GM12865 (cell line): ENCODE results near the gene EDNRA.

Source experiments
- DNase-seq: peaks from one replicate; pipeline ENCODE4 v3.0.0; 2010; ENCODE audit warnings: low read depth
- H3K4me3 ChIP-seq: 2 replicates; pipeline ENCODE4 v1.5.1; 2011; ENCODE audit warnings: mild to moderate bottlenecking, low read depth, low read length, control low read depth
- CTCF ChIP-seq: IDR thresholded peaks from 2 replicates; pipeline ENCODE4 v1.5.1; 2011; ENCODE audit warnings: low read length, control low read depth, low read depth, inconsistent platforms; ENCODE audit not compliant: insufficient read depth; ENCODE audit errors: missing control alignments

EDNRA gene

GRCh38 chr4:147581606-147582350 is 100.9 kb downstream of the EDNRA start:
- no peak for TF ChIP-seq CTCF
- H3K4me3 ChIP-seq: no peak overlapping the region
- DNase-seq: no peak

- H3K4me3 ChIP-seq: no peak overlapping the region
- no peak for TF ChIP-seq CTCF
- DNase-seq: no peak
These were observed 101.6 kb downstream of the EDNRA start for GRCh38 chr4:147582386-147583060.

- DNase-seq: no peak
- no peak for TF ChIP-seq CTCF
- H3K4me3 ChIP-seq: no peak overlapping the region
These were observed 103.0 kb downstream of the EDNRA start for GRCh38 chr4:147583876-147584275.

GRCh38 chr4:147586032-147586431 is 105.1 kb downstream of the EDNRA start:
- no peak for DNase-seq
- H3K4me3 ChIP-seq: no peak overlapping the region
- TF ChIP-seq CTCF: no peak

- H3K4me3 ChIP-seq: no peak overlapping the region
- peak; percentile 79 for DNase-seq
- TF ChIP-seq CTCF: no peak
These were observed 105.7 kb downstream of the EDNRA start for GRCh38 chr4:147586637-147587036.

- no peak for TF ChIP-seq CTCF
- H3K4me3 ChIP-seq: no peak overlapping the region
- no peak for DNase-seq
These were observed 106.1 kb downstream of the EDNRA start for GRCh38 chr4:147587041-147587440.
